Right atrium auricular region (tissue), 2 donors: Measurements from ENCODE around the gene RAB26. TPM values are rescaled to one million over a fixed set of nuclear protein-coding genes. Genes with fewer than 3 reads are reported as not detected.

Source experiments
- DNase-seq: peaks from one replicate; pipeline ENCODE4 v3.0.0-alpha.2; 2019; ENCODE audit warnings: low spot score
- H3K27ac ChIP-seq, 2 donors: fragments of 200-600 bp; sonication (generic); 1 replicate in 1 of 2; 2 replicates in 1 of 2; pipeline ENCODE4 v1.5.1; 2016 to 2019
- H3K27me3 ChIP-seq, 2 donors: fragments of 200-600 bp; sonication (generic); one replicate each; pipeline versions ENCODE4 v1.5.1 to v1.6.0; 2017 to 2019
- H3K36me3 ChIP-seq: fragments of 200-600 bp; sonication (generic); one replicate; pipeline ENCODE4 v1.5.1; 2016
- H3K4me1 ChIP-seq, 2 donors: fragments of 200-600 bp; sonication (generic); one replicate each; pipeline versions ENCODE4 v1.5.1 to v1.6.0; 2017 to 2019
- H3K4me3 ChIP-seq, 2 donors: fragments of 200-600 bp; sonication (generic); 1 replicate in 1 of 2; 2 replicates in 1 of 2; pipeline ENCODE4 v1.5.1; 2017 to 2019; ENCODE audit warnings: mild to moderate bottlenecking in 1 of 2, moderate library complexity in 1 of 2
- H3K9me3 ChIP-seq, 2 donors: fragments of 200-600 bp; sonication (generic); one replicate each; pipeline ENCODE4 v1.5.1; 2019
- total RNA-seq, 2 donors: library from RNA; depleted of rRNA; stranded (reverse); fragments of >200 nt; gene quantifications; one replicate each; pipeline ENCODE4 v1.1.0, GENCODE V29; 2016
- TF ChIP-seq, protein P1 (sequence below), 2 donors: fragments of 200-600 bp; sonication (generic); IDR thresholded peaks; one replicate each; pipeline ENCODE4 v1.5.1; 2019; ENCODE audit warnings: antibody characterized with exemption in 2 of 2

Gene RAB26
- total RNA-seq, 2 donors from 2014 or later, result 0.31 to 1.4 TPM

- Histone ChIP-seq H3K9me3 (no peaks in the 10 kb centered on the region), H3K27ac (no peak overlapping the region), H3K36me3 (peaks cover 10% of the 10 kb centered on the region), H3K4me3 (no peak overlapping the region), H3K4me1 (peaks cover 3 to 76% of the 10 kb centered on the region in 2 donors), H3K27me3 (no peaks in the 10 kb centered on the region)
- DNase-seq, result no peak
- TF ChIP-seq, protein P1, sequence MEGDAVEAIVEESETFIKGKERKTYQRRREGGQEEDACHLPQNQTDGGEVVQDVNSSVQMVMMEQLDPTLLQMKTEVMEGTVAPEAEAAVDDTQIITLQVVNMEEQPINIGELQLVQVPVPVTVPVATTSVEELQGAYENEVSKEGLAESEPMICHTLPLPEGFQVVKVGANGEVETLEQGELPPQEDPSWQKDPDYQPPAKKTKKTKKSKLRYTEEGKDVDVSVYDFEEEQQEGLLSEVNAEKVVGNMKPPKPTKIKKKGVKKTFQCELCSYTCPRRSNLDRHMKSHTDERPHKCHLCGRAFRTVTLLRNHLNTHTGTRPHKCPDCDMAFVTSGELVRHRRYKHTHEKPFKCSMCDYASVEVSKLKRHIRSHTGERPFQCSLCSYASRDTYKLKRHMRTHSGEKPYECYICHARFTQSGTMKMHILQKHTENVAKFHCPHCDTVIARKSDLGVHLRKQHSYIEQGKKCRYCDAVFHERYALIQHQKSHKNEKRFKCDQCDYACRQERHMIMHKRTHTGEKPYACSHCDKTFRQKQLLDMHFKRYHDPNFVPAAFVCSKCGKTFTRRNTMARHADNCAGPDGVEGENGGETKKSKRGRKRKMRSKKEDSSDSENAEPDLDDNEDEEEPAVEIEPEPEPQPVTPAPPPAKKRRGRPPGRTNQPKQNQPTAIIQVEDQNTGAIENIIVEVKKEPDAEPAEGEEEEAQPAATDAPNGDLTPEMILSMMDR (IDR thresholded peaks at IDR 0.05), result no peak
Measured at GRCh38 chr16:2151188-2152091, 3.0 kb downstream of the RAB26 start.

- TF ChIP-seq, protein P1 (IDR thresholded peaks at IDR 0.05), result no peak
- H3K4me3 ChIP-seq, result peak overlapping the region; percentile 80 to 84
- no peaks in the 10 kb centered on the region for H3K27me3 ChIP-seq
Measured at GRCh38 chr16:2152695-2153506, 4.5 kb downstream of the RAB26 start.

DNA sequence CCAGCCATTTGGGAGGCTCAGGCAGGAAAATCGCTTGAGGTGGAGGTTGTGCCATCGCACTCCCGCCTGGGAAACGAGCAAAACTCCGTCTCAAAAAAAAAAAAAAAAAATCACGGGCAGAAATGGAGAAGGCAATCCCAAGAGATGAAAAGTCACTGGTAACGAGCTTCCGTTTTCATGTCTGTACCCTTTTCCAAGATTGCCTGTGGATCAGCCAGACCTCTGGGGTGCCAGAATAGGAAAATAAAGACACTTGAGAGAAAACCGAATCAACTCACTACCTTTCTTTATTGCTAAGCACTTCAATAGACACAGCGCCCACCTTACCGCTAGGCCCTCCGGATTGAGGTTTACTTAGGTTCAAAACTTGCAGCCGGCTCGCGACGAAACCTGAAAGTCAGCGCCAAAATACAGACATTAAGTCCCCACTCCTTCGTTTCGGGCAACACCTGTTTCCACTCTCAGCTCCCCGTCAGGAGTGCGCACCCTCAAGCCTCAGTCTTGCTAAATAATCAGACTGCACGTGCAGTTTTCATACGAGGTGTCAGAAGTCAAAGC, 6.2 kb downstream of the RAB26 start:
- no peaks in the 10 kb centered on the region for H3K9me3 ChIP-seq
- TF ChIP-seq, protein P1 (IDR thresholded peaks at IDR 0.05), result no peak
- H3K4me1 ChIP-seq, result peaks cover 3 to 85% of the 10 kb centered on the region in 2 donors
- H3K27ac ChIP-seq, result peak overlapping the region; percentile 66 to 82
- H3K36me3 ChIP-seq, result peaks cover 10% of the 10 kb centered on the region
- H3K27me3 ChIP-seq, result no peaks in the 10 kb centered on the region
- no peak for DNase-seq
- peak overlapping the region; percentile 80 to 84 for H3K4me3 ChIP-seq

More at GRCh38 chr16:2152695-2153506, 4.5 kb downstream of the RAB26 start:
- no peak for DNase-seq
- H3K9me3 ChIP-seq, result no peaks in the 10 kb centered on the region
- peaks cover 3 to 85% of the 10 kb centered on the region in 2 donors for H3K4me1 ChIP-seq
- H3K27ac ChIP-seq, result peak overlapping the region; percentile 67 to 82
- H3K36me3 ChIP-seq, result peaks cover 10% of the 10 kb centered on the region

DNA sequence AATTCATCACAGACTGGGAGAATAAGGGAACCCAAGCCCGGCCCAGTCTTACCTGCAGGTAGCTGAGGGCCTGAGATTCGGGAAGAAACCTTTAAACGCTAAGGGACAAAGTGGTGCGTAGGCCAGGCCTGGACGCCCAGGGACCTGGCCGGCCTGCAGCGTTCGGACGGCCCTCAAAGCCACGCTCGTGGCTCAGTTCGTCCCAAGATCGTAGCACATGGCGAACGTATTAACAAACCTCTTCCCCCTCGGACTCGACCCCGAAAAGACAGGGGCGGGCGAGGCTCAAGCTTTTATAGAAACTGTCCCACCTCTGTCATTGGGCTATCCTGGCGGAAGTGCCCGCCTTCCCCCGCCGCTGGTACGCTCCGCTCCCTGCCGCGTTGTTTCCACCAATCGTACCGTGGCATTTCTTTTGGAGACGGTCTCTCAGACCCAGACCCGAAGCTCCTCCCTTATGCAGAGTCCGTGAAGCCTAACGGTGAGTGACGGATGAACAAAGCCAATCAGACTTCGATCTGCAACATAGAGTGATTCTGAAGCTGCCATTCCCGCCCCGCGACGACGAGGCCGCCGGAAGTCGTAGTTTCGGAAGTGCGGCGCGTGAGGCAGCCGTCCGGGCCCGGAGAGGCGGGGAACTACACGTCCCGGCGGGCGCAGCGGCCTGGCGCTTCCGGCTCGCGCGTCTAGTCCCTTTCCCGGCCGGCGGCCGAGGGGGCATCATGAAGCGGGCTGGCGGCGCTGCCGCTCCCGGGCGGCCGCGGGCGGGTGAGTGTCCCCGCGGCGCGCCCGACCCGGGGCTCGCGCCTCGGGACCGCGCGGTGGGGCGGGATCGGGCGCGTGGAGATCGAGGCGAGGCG, 6.9 kb downstream of the RAB26 start, which contains the start of gene TRAF7:
Gene TRAF7 (plus strand): TSS at position 692 of the 860 bp plus-strand sequence. CDS start 8,139 bp downstream, outside the sequence.
- Histone ChIP-seq H3K36me3 (peaks cover 10% of the 10 kb centered on the region), H3K9me3 (no peaks in the 10 kb centered on the region), H3K27me3 (no peaks in the 10 kb centered on the region), H3K27ac (peak within 1 kb of the TSS; percentile 66 to 82), H3K4me3 (peak within 1 kb of the TSS; percentile 80 to 84), H3K4me1 (peaks cover 3 to 85% of the 10 kb centered on the region in 2 donors)
- peak; percentile 100 for DNase-seq
- TF ChIP-seq, protein P1 (IDR thresholded peaks at IDR 0.05), result no peak
